AG04450 (cell line): Measurements from ENCODE around the gene C1QTNF6. TPM values are rescaled to one million over a fixed set of nuclear protein-coding genes. Genes with fewer than 3 reads are reported as not detected.

ENCODE experiments used
- CTCF ChIA-PET: fragments of 300-600, 350-600 bp; formaldehyde crosslinking; extraction: SDS; loops from one replicate; lab custom pipeline; 2022; ENCODE audit warnings: antibody characterized with exemption, inconsistent platforms; lab: Charles Lee
- POLR2A ChIA-PET: fragments of 350-600 bp; formaldehyde crosslinking; extraction: SDS; loops from one replicate; lab custom pipeline; 2021; ENCODE audit warnings: antibody characterized with exemption, inconsistent platforms; lab: Yijun Ruan, JAX
- DNase-seq: peaks from one replicate; pipeline ENCODE4 v3.0.0-alpha.2; 2011; ENCODE audit warnings: low read depth, low spot score
- H3K27ac ChIP-seq: one replicate; pipeline ENCODE4 v1.5.1; 2012; ENCODE audit warnings: low read depth, low read length, control low read depth
- H3K27me3 ChIP-seq: one replicate; pipeline ENCODE4 v1.6.0; 2012; ENCODE audit warnings: low read length; ENCODE audit not compliant: control insufficient read depth, insufficient read depth
- H3K4me3 ChIP-seq: 2 replicates; pipeline ENCODE4 v1.5.1; 2011; ENCODE audit warnings: mild to moderate bottlenecking, low read depth, low read length, control low read depth
- H3K9me3 ChIP-seq: 2 replicates; pipeline ENCODE4 v1.5.1; 2012; ENCODE audit warnings: low read length; ENCODE audit not compliant: control insufficient read depth, insufficient read depth
- polyA plus RNA-seq: library from polyadenylated mRNA; depleted of rRNA; stranded (reverse); fragments of >200 nt; gene quantifications from 2 replicates; pipeline ENCODE4 v1.2.3, GENCODE V29; 2011
- TF ChIP-seq, protein P1 (sequence below): IDR thresholded peaks from 2 replicates; pipeline ENCODE4 v1.5.1; 2011; ENCODE audit warnings: low read depth, low read length, control low read depth, inconsistent platforms

The C1QTNF6 gene
- polyA plus RNA-seq, 1 experiment, result 8.2 TPM

DNA sequence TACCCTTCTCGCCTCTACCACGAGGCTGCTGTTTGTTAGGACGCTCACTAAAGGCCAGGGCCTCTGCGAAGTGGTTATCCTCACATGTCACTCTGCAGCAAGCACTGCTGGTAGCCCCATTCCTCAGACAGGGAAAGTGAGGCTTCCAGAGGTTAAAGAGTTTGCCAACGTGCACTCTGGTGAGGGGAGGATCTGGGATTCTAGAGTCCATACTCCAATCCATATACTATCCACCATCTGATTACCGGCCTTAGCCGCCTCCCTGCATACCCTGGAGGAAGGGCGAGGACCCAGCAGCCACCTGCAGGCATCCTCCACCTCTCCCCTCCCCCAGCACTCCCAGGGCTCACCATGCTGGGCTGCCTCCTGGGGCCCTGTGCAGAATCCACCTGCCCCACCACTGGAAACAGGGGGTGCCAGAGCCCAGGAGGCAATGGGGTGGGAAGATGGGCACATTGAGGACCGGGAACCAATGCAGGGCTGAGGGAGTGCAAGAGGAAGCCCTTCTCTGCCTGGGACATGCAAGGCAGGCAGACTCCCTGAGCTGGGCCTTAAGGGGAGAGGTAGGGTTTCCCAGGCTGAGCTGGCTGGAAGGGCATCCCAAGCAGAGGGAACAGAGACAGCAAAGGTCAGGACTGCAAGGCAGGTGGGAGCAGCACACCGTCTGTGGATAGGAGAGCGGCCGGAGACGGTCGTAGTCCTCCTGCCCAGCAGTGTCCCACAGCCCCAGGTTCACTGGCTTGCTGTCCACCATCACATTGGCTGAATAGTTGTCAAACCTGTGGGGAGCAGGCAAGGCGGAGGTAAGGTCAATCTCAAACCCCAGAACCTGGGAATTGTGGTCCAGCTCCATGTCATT lies 44.3 kb upstream of the C1QTNF6 start:
- Histone ChIP-seq H3K27me3 (no peaks in the 10 kb centered on the region), H3K4me3 (no peak overlapping the region), H3K27ac (no peak overlapping the region), H3K9me3 (no peaks in the 10 kb centered on the region)
- ChIA-PET CTCF (no interaction called here), POLR2A (no interaction called here)
- TF ChIP-seq, protein P1, sequence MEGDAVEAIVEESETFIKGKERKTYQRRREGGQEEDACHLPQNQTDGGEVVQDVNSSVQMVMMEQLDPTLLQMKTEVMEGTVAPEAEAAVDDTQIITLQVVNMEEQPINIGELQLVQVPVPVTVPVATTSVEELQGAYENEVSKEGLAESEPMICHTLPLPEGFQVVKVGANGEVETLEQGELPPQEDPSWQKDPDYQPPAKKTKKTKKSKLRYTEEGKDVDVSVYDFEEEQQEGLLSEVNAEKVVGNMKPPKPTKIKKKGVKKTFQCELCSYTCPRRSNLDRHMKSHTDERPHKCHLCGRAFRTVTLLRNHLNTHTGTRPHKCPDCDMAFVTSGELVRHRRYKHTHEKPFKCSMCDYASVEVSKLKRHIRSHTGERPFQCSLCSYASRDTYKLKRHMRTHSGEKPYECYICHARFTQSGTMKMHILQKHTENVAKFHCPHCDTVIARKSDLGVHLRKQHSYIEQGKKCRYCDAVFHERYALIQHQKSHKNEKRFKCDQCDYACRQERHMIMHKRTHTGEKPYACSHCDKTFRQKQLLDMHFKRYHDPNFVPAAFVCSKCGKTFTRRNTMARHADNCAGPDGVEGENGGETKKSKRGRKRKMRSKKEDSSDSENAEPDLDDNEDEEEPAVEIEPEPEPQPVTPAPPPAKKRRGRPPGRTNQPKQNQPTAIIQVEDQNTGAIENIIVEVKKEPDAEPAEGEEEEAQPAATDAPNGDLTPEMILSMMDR, result no peak
- no peak for DNase-seq

DNA sequence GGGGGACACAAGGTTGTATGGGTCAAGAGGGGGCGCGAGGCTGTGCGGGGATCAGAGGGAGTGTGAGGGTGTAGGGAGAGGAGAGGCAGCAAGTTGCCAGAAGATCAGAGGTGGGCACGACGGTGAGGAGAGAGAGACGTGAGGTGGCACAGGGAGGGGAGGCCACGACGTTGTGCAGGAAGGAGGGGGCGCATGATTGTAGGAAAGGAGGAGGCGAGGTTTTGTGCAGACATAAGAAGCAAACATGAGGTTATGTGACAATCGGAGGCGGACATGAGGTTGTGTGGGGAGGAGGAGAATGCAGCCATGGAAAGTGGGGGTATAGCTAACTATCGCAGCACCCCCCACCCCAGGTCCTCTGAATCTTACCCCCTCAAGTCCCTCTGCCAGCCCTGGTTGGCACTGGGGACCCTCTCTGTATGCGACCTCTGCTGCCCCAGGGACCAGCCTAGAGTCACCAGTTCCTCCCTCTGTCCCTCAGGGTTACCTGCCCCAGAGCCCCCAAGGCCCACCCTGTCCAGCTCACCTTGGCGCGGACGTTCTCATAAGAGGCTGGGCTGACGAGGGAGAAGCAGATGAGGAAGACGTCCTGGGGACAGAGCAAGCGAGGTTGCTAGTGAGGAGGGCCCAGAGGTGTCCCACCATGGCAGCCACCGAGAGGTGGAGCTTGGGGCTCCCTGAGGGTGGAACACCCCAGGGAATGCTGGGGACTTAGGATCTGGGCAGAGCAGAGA lies 43.5 kb upstream of the C1QTNF6 start:
- TF ChIP-seq, protein P1, result no peak
- H3K4me3 ChIP-seq, result no peak overlapping the region
- no peaks in the 10 kb centered on the region for H3K27me3 ChIP-seq
- no peak for DNase-seq
- CTCF ChIA-PET, result no interaction called here
- no peak overlapping the region for H3K27ac ChIP-seq
- H3K9me3 ChIP-seq, result no peaks in the 10 kb centered on the region
- POLR2A ChIA-PET, result interaction anchor here (0.7 kb wide), 1 partner anchor 13 kb away, joined by 3 read pairs; no protein-coding TSS in a partner anchor

DNA sequence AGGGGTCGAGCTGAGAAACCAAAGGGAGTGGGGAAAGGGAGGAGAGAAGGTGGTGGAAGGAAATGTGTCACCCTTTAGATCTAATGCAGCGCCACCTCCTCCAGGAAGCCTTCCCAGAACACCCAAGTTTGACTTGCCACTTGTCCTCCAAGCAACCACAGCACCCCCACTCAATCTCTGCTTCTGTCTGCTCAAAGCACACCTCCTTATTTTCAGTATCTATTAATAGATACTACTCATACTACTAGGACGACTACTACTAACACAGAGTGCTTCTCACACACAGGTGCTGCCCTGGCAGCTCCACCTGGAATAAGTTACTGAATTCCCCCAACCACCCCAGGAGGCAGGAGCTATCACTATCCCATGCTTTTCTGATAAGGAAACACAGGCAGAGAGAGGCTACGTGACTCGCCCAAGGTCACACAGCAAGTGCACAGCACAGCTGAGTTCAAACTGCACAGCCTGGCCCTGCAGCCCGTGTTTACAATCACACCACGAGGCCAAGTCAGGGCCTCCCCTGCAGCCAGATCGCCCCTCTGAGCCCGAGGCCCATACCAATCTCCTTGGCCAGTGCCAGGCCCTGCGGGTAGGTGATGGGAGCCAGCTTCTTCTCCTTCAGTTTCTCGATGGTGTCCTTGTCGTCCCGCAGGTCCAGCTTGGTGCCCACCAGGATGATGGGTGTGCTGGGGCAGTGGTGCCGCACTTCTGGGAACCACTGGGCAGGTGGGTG lies 42.8 kb upstream of the C1QTNF6 start:
- TF ChIP-seq, protein P1, result no peak
- H3K27me3 ChIP-seq, result no peaks in the 10 kb centered on the region
- no peaks in the 10 kb centered on the region for H3K9me3 ChIP-seq
- no peak overlapping the region for H3K27ac ChIP-seq
- CTCF ChIA-PET, result no interaction called here
- H3K4me3 ChIP-seq, result no peak overlapping the region
- POLR2A ChIA-PET, result interaction anchor here (0.7 kb wide), 1 partner anchor 14 kb away, joined by 3 read pairs; no protein-coding TSS in a partner anchor
- no peak for DNase-seq

DNA sequence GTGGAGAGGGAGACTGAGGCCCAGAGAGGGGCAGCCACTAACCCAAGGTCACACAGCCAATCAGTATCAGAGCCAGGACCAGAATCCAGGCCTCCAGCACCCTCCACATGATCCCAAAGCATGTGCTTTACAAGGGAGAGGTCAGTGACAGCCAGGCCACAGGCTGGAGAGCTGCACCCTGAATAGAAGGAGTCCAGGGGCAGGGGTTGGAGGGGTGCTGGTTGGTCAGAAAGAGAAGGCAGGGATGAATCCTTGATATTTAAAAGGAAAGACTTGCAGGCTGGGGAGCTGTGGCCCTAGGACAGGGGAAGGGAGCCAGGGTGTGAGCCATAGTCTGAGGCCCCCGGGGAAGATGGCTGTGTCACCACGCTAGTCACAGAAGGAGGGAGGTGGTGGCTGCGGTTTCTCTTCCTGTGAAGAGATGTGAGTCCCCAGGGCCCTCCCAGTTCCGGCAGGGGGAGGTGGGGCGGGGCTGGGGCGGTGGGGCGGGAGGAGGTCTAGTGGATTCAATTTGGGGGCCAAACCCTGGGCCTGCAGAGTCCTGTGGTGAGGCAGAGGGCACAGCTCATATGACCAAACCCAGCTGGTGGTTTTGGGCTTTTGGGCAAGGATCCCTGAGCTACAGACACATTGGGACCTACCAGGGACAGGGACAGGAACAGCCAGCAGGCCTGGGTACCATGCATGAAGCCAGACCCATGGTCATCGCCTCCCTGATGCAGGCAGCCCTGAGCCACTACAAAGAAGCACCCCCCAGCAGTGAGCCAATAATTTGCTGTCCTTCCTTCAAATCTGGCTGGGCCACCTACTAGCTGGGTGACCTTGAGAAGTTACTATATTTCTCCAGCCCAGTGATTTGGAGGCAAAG lies 42.0 kb upstream of the C1QTNF6 start:
- POLR2A ChIA-PET, result interaction anchor here (0.8 kb wide), 1 partner anchor 15 kb away, joined by 3 read pairs; no protein-coding TSS in a partner anchor
- Histone ChIP-seq H3K27me3 (no peaks in the 10 kb centered on the region), H3K4me3 (no peak overlapping the region), H3K27ac (peak overlapping the region; percentile 31), H3K9me3 (no peaks in the 10 kb centered on the region)
- TF ChIP-seq, protein P1, result no peak
- DNase-seq, result no peak
- CTCF ChIA-PET, result interaction anchor here (1.0 to 1.5 kb wide), 5 partner anchors 14 to 38 kb away, joined by 3 to 7 read pairs (median 4); partner anchors contain the start of gene RAC2
